ENCODE measurements around the gene DHRS1.

DHRS1 gene

GRCh38 chr14:24299255-24300191 is at the start of gene DHRS1, which contains the start of gene NOP9:
Gene DHRS1, minus strand, starts transcription at chr14:24299780. Its CDS starts 674 bp downstream, at chr14:24299106.
Gene NOP9, plus strand, starts transcription at chr14:24299850. Its CDS starts 105 bp downstream, at chr14:24299955.
- DNase-seq (ENCODE audit: low read depth in 2 of 2): peak; percentile 77 to 93

GRCh38 chr14:24348186-24348585 is 48.6 kb upstream of the DHRS1 start:
- DNase-seq (ENCODE audit: low read depth in 2 of 2): no peak

DNA sequence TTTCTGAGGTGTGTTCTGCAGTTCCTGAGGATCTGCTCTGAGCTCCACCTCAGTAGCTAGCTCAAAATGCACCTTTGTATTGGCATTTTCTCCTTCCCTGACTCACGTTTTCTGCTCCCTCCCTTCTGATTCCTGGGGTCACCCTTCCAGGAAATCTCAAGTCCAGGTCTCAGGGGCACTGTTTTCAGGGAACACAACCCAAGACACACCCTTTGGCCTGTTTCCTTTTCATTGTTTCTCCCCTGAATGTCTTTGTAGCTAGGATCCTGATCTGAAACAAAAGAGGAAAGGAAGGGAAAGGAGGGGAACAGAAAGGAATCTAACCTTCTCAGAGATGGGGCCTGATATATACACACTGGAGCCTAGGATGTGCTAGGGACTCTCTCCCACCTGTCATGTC is 47.6 kb upstream of the DHRS1 start:
- DNase-seq (ENCODE audit: low read depth in 2 of 2): no peak

GRCh38 chr14:24343795-24344660 is 44.4 kb upstream of the DHRS1 start:
- no peak for DNase-seq (ENCODE audit: low read depth in 2 of 2)

GRCh38 chr14:24342889-24343288 is 43.3 kb upstream of the DHRS1 start:
- DNase-seq (ENCODE audit: low read depth in 2 of 2): no peak

- no peak for DNase-seq (ENCODE audit: low read depth in 2 of 2)
Observed at GRCh38 chr14:24340606-24341005, 41.0 kb upstream of the DHRS1 start.

GRCh38 chr14:24339284-24340151 is 39.9 kb upstream of the DHRS1 start, which contains the start of gene RIPK3:
Gene RIPK3, minus strand, starts transcription at chr14:24339991. Its CDS starts 165 bp downstream, at chr14:24339826.
- DNase-seq (ENCODE audit: low read depth in 2 of 2): peak in 1 of 2 donors; percentile 47

DNA sequence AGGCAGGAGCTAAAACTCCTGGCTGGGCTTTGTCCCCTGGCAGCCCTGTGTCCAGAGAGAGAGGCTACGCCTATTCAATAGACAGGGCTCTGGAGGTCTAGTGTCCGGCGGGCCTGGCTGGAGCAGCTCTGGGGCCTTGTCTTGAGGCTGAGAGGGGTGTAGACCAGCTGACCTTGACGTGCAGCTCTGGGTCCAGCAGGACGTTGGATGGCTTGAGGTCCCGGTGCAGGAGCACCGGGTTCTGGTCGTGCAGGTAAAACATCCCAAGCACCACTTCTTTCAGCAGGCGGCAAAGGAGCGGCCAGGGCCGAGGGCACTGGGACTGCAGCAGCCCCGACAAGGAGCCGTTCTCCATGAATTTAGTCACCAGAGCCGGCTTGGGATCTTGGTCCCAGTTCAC is 39.3 kb upstream of the DHRS1 start:
- DNase-seq (ENCODE audit: low read depth in 2 of 2): no peak

- no peak for DNase-seq (ENCODE audit: low read depth in 2 of 2)
Observed at GRCh38 chr14:24337824-24338175, 38.2 kb upstream of the DHRS1 start.

GRCh38 chr14:24337144-24337823 is 37.7 kb upstream of the DHRS1 start:
- no peak for DNase-seq (ENCODE audit: low read depth in 2 of 2)

DNA sequence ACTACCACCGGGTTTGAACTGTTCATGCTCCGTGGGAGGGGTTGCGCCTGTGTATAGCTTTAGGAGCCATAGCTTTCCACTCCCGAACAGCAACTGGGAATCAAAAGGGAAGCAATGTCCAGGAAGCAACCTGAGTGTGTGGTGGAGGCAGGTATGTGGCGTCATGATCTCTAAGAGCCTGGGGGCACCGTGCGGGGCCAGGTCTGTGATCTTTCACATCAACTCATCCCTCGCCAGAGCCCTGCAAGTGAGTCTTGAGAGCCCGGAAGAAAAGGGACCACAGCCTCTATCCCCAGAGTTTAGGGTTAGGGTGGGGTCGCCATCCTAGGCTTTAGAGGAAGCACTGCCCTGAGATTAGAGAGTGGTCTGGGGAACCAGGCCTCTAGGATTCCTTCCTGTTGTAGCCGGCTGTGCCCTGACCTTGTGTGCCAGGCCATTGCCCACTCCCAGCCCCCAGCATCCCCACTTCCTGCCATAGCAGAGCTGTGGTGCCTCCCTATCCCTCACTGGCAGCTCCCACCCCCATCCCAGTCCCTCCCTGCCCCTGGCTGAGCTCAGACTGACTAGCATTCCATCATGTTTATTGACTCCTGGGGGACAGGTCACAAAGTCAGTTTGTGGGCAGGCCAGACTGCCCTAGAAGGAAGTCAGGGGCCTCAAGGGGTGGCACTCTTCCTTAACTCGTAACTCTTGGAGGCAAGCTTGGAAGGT is 36.0 kb upstream of the DHRS1 start:
- no peak for DNase-seq (ENCODE audit: low read depth in 2 of 2)

- no peak for DNase-seq (ENCODE audit: low read depth in 2 of 2)
Observed at GRCh38 chr14:24334431-24335291, 35.1 kb upstream of the DHRS1 start, which contains the start of gene ADCY4. Gene ADCY4, minus strand, starts transcription at chr14:24335071. Its CDS starts 419 bp downstream, at chr14:24334652.

GRCh38 chr14:24332268-24332993 is 32.9 kb upstream of the DHRS1 start:
- peak; percentile 60 to 74 for DNase-seq (ENCODE audit: low read depth in 2 of 2)

DNA sequence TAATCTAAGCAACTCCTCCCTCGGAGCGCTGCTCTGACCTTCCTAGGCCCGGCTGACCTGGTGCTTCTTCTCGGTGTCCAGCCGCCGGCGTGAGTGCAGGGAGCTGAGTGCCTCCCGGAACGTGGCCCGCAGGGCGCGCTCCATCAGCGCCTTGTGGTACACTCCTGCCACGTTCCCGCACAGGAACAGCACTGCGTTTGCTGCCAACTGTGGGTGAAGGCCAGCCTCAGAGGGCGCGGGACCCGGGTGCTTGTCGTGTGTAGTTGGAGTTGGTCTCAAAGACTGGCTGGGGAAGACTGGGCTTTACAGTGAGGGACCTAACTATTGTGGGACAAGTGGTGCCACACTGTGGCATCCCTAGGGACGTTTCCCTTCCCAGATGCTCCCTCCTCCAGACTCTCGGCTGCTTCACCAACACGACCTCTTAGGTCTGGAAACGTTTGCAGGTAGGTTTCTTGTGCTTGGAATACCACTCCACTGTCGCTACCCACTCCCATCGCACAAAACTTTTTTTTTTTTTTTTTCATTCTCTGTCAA is 32.2 kb upstream of the DHRS1 start:
- no peak for DNase-seq (ENCODE audit: low read depth in 2 of 2)

GRCh38 chr14:24330973-24331674 is 31.5 kb upstream of the DHRS1 start:
- DNase-seq (ENCODE audit: low read depth in 2 of 2): no peak

DNA sequence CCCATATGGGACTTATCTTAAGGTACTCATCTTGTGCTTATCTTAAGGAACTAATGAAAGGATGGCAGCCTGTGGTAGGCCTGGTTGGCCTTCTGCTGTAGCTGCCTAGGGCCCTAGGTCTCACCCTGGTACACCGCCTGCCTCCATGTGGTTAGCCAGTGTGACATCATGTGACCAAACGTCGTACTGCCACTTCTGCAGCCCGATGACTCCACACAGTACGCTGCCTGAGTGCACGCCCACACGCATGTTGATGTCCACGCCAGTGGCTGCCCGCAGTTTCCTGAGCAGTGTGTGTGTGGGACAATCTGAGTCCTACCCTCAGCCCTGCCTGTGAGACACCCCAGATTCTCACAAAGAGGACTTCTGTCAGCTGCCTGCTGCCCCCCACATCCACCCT is 30.2 kb upstream of the DHRS1 start:
- no peak for DNase-seq (ENCODE audit: low read depth in 2 of 2)

GRCh38 chr14:24329073-24329663 is 29.6 kb upstream of the DHRS1 start:
- no peak for DNase-seq (ENCODE audit: low read depth in 2 of 2)

Measured in stimulated activated CD4-positive, alpha-beta T cell treated with anti-CD3 and anti-CD28 coated beads, Interleukin-1b, Interleukin-23, amount 100 ng/mL, for 1 hour (primary cell).